SW 1271 (cell line): ENCODE results near the gene PHF19.

Source experiments
- DNase-seq, 2 experiments: peaks; one replicate each; lab custom pipeline; 2025; lab: John Stamatoyannopoulos, UW

PHF19 gene

GRCh38 chr9:120876842-120877240, at the start of gene PHF19:
Gene PHF19, minus strand, starts transcription at chr9:120877188. Its CDS starts 2,447 bp downstream, at chr9:120874741.
- DNase-seq, result peak; percentile 35 to 55

- DNase-seq, result no peak
These were observed 49.5 kb upstream of the PHF19 start, which contains the start of gene TRAF1 for GRCh38 chr9:120926397-120926928. Gene TRAF1, minus strand, starts transcription at chr9:120926796. Its CDS starts 721 bp downstream, at chr9:120926075.

DNA sequence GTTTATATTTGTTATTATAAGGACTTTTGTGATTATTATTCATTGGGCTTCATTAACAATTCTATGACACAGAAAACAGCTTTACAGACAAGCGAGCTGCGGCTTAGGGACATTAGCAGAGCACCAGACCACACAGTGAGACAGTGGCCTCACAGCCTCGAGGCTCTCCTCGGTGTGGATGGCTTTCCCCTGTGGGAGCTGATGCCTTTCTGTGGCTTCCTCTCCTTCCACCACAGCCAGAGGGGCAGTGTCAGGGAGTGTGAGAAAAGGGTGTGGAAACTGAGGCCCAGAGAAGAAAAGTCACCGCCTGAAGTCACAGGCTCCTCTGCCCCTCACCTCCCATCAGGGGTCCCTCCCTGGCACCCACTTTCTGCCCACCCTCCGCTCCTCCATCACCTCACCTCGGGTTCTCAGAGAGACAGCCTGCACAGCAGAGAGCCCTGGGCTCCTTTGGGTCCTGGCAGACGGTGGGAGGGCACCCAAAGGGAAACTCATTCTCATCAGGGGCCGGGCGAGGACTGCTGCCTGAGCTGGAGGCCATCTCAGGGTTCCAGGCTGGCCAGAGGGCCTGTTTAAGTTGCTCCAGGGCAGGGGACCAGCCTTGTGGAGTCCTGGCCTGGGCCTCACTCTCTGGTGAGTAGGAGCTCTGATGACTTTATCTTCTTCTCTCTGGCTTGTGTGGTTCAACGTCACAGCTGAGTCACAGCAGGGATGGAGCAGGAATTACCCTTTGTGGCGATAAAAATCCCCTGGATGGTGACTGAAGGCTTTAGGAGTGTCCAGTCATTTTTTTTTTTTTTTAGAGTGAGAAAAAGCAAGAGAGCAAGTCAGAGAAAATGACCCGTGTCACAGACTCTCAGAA, 48.8 kb upstream of the PHF19 start:
- DNase-seq, result peak in 1 of 2 experiments; percentile 13

DNA sequence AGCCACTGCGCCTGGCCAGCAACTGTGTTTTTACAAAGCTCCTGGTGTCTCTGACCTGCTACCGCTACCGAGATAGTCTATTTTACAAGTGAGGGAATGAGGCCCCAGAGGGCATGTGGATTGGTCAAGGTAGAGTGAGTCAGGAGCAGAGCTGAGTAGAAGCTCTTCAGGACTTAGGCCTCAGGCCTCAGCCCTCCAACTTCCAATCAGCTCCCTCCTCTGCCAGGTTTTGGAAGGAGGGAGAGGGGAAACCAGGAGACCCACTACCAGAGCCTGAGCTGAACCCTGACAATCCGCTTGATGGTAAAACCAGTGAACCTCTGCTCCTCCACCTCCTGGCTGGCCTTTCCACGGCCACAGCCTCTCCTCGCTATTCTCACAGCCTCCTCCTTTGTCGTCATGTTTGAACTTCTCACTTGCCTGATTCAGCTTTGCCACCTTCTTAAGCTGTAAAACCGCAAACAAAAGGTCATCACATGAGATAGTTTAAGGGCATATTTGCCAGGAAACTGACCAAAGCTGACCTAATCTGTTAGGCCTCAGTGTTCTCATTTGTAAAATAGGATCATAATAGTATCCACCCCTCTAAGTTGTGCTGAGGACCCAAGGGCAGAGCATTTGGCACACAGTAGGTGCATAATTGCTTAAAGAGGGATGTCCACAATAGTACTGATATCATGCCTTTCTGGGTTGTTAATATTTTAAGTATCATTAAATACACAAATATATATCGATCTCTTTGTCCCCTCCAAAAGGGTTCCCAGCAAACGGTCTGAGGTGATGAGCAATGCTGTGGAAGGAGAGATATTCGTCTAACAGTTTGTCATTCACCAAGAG, 47.9 kb upstream of the PHF19 start:
- DNase-seq, result no peak

- no peak for DNase-seq
These were observed 46.8 kb upstream of the PHF19 start for GRCh38 chr9:120923620-120924328.

- no peak for DNase-seq
These were observed 45.6 kb upstream of the PHF19 start for GRCh38 chr9:120922404-120923195.

DNA sequence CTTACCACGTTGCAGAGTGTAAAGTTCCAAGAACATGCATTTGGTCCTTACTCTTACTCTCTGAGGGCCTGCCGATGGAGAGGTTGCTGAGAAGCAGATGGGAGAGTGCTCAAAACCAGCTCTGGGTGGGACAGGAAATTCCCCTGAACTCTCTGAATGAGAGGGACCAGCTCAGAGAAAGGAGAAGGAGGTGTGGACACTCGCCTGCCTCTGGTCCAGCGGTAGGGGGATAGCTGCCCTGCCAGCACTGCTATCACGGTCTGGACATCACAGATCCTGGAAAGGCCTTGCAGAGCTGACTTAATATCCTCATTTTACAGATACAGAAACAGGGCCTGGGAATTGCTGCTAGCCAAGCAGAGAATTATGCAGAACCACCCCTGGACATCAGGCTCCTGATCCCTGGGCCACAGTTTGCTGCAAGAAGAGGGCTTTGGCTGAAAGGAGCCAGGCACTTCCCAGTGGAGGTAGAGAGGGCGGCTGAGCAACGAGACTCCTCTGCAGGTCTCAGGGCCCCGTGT, 44.7 kb upstream of the PHF19 start:
- no peak for DNase-seq

- no peak for DNase-seq
These were observed 43.8 kb upstream of the PHF19 start for GRCh38 chr9:120920806-120921178.

DNA sequence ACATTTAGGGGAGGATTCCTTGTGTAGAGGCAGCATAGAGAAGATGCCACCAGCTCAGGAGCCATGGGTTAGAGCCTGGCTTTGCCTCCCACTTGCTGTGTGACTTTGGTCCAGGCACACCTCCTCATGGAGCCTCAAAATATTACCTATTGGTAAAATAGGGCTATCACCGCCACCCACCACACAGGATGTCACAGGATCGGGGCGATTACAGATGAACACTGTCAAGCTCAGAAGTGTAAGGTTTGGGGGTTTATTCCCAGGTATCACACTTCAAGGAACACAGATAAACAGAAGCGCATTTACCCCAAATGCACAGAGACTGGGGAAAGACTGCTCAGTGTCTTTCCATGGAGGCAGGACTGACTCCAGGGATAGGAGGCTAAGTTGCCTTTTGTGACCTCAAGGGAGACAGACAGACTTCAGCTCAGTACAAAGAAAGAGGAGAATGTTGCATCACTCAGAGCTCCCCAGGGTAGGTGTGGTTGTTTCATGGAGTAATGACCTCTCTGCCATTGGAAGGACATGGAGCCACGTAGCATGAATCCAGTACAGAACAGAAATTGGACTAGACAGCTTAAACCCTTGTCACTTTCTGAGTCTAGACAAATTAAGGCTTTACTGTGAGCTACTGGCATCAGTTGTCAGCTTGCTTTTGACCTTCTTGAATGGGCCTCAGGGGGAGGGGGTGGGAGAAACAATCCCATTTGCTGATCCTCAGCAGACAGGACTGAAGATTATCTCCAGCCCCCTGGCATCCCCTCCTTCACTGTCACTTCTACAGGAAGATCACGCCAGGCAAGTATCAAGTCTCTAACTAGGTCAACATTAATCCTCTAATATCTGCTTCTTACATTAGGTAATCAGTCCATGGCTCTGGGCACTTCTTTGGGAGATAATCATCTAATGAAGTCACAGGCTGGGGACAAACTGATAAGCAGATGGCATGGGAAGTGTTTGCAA, 43.1 kb upstream of the PHF19 start:
- no peak for DNase-seq

- DNase-seq, result no peak
These were observed 42.2 kb upstream of the PHF19 start for GRCh38 chr9:120918931-120919842.

DNA sequence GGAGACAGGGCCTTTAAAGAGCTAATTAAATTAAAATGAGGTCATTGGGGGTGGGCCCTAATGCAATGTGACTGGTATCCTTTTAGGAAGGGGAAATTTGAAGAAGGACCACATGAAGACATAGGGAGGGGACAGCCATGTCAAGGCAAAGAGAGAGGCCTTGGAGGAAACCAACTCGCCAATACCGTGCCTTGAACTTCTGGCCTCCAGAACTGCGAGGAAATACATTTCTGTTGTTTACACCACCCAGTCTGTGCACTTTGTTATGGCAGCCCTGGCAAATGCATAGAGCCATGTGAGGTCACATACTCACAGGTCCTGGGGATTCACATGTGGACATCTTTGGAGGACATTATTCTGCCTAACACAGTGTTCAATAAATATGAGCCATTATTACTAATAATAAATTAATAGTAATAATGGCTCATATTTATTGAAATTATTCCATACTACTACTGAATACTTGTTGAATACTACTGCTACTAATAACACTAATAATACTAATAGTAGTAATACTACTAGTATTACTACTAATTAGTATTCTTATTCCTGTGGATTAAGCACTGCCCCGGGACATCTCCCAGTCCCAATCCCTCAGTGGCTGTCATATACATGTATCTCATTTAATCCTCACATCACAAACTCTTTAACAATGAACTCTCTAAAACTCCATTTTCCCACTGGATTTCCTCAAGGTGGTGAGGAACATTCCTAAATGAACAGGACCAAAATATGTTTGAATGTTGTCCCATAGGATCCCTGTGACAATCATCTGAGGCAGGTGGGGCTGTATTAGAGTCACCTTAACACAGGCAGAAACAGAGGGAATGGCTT, 41.2 kb upstream of the PHF19 start:
- DNase-seq, result no peak

- DNase-seq, result no peak
These were observed 40.2 kb upstream of the PHF19 start for GRCh38 chr9:120916991-120917880.

DNA sequence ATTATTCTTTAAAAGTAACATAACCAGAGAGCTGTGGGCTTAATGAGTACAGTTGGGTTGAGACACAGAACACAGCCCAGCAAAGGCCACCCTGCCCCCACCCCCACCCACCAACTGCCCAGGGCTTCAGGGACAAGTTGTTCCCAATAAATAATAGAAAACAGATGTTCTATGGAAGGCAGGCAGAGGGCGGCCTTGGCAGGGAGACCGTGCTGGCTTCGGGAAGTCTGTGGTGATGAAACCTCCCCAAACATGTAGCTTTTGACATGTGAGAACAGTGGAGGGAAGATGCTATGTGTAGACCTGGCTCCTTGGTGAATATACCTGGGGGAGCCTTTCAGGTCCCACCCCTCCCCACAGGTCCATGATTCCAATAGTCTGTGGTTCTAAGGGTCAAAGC, 39.6 kb upstream of the PHF19 start:
- no peak for DNase-seq

DNA sequence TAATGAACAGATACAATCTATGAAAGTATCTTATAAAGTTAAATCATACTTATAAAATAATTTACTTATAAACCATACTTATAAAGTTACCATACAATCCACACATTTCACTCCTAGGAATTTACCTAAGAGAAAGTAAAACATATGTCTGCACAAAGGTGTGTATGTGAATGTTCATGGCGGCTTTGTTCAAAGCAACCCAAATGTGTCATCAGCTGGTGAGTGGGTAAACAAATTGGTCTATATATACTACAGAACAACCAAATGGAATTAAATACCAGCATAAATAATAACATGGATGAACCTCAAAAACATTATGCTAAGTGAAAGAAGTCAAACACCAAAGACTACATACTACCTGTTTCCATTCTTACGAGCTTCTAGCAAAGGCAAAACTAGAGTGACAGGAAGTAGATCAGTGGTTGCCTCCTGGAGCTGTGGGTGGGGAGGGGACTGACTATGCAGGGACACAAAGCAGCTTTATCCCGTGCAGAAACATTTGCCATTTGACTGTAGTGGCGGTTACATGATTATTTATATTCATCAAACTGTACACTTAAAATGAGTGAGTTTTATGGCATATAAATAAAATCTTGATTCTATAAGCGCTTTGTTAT, 39.0 kb upstream of the PHF19 start:
- no peak for DNase-seq

GRCh38 chr9:120914953-120915352, 38.0 kb upstream of the PHF19 start:
- DNase-seq, result no peak

GRCh38 chr9:120914396-120914795, 37.4 kb upstream of the PHF19 start:
- no peak for DNase-seq
